Neural progenitor cell (in vitro differentiated cells): ENCODE data around the gene SLC13A4. TPM values are rescaled to one million over a fixed set of nuclear protein-coding genes. Genes with fewer than 3 reads are reported as not detected.

Source experiments
- DNase-seq: peaks from one replicate; pipeline ENCODE4 v3.0.0-alpha.2; 2016; ENCODE audit warnings: low spot score
- H2AFZ ChIP-seq: fragments of 200-600 bp; sonication (generic); replicated peaks from 2 replicates; pipeline ENCODE4 v1.6.1; 2016; ENCODE audit warnings: antibody characterized with exemption
- H3F3A ChIP-seq: fragments of 200-600 bp; sonication (generic); 2 replicates; pipeline ENCODE4 v1.6.1; 2016; ENCODE audit warnings: antibody characterized with exemption, low read depth
- H3K27ac ChIP-seq: fragments of 200-600 bp; sonication (generic); 2 replicates; pipeline ENCODE4 v1.5.1; 2016; ENCODE audit warnings: mild to moderate bottlenecking
- H3K27me3 ChIP-seq: fragments of 200-600 bp; sonication (generic); 2 replicates; pipeline ENCODE4 v1.6.1; 2016; ENCODE audit warnings: mild to moderate bottlenecking, moderate library complexity
- H3K36me3 ChIP-seq: fragments of 200-600 bp; sonication (generic); 2 replicates; pipeline ENCODE4 v1.5.1; 2016
- H3K4me1 ChIP-seq: fragments of 200-600 bp; sonication (generic); 2 replicates; pipeline ENCODE4 v1.6.1; 2016; ENCODE audit warnings: mixed run types
- H3K4me2 ChIP-seq: fragments of 200-600 bp; sonication (generic); 2 replicates; pipeline ENCODE4 v1.6.1; 2016
- H3K4me3 ChIP-seq: fragments of 200-600 bp; sonication (generic); 2 replicates; pipeline ENCODE4 v1.5.1; 2016
- H3K79me2 ChIP-seq: fragments of 200-600 bp; sonication (generic); 2 replicates; pipeline ENCODE4 v1.6.1; 2016; ENCODE audit warnings: low read depth
- H3K9ac ChIP-seq: fragments of 200-600 bp; sonication (generic); 2 replicates; pipeline ENCODE4 v1.6.1; 2016
- H3K9me3 ChIP-seq: fragments of 200-600 bp; sonication (generic); 2 replicates; pipeline ENCODE4 v1.5.1; 2016; ENCODE audit warnings: low read depth
- H4K20me1 ChIP-seq: fragments of 200-600 bp; sonication (generic); 2 replicates; pipeline ENCODE4 v1.6.1; 2016; ENCODE audit warnings: low read depth
- H3K27ac Mint-ChIP-seq: 3 replicates; pipeline ENCODE4 v1.8.0; 2021; ENCODE audit warnings: mixed read lengths
- H3K27me3 Mint-ChIP-seq: 2 replicates; pipeline ENCODE4 v1.8.0; 2022; ENCODE audit warnings: low read depth, mild to moderate bottlenecking, inconsistent platforms, moderate library complexity, mixed read lengths; ENCODE audit not compliant: insufficient read depth
- H3K36me3 Mint-ChIP-seq: 3 replicates; pipeline ENCODE4 v1.8.0; 2021; ENCODE audit warnings: mixed read lengths
- H3K4me1 Mint-ChIP-seq: 3 replicates; pipeline ENCODE4 v1.8.0; 2021; ENCODE audit warnings: mixed read lengths
- H3K4me3 Mint-ChIP-seq: 3 replicates; pipeline ENCODE4 v1.8.0; 2021; ENCODE audit warnings: mild to moderate bottlenecking, moderate library complexity, mixed read lengths
- H3K9me3 Mint-ChIP-seq: 3 replicates; pipeline ENCODE4 v1.8.0; 2020; ENCODE audit warnings: mixed read lengths
- EZH2 ChIP-seq: fragments of 200-600 bp; sonication (generic); IDR thresholded peaks from 2 replicates; pipeline ENCODE4 v1.6.1; 2017; ENCODE audit warnings: antibody characterized with exemption, mild to moderate bottlenecking, moderate library complexity
- EZH2phosphoT487 ChIP-seq: fragments of 200-600 bp; sonication (generic); IDR thresholded peaks from 2 replicates; pipeline ENCODE4 v1.6.1; 2017; ENCODE audit warnings: antibody characterized with exemption
- total RNA-seq: library from RNA; depleted of rRNA; stranded (reverse); fragments of >200 nt; gene quantifications from 2 replicates; pipeline ENCODE4 v1.2.3, GENCODE V29; 2015; ENCODE audit warnings: low replicate concordance
- TF ChIP-seq, protein P1 (sequence below): fragments of 200-600 bp; sonication (generic); IDR thresholded peaks from 2 replicates; pipeline ENCODE4 v1.5.1; 2017; ENCODE audit warnings: antibody characterized with exemption, mild to moderate bottlenecking

The SLC13A4 gene
- total RNA-seq, 1 donor from 2014 or later: 0.28 TPM

DNA sequence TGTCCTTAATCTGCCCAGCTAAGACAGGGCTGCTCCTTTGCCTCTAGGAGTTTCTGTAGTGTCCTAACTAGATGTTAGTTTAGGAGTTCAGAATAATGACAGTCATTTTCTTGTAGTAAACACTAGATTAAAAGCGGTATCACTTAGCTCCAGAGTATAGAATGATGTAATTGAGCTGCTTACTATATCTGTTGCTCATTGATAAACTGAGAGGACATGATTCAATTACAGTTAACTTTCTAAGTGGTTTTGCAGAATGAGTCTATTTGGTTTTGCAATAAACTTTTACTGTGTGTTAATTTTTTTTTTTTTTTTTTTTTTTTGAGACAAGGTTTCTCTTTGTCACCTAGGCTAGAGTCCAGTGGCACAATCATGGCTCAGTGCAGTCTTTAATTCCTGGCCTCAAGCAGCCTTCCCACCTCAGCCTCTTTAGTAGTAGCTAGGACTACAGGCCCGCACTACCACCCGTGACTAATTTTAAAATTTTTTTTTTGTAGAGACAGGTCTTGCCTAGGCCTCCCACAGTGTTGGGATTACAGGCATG lies 63.9 kb downstream of the SLC13A4 start:
- Histone ChIP-seq H3K27me3 (peaks cover 5% of the 10 kb centered on the region), H3K4me2 (no peak overlapping the region), H4K20me1 (peaks cover 37% of the 10 kb centered on the region), H3K27ac (no peak overlapping the region), H3F3A (peaks cover 28% of the 10 kb centered on the region), H3K9ac (no peak overlapping the region), H3K36me3 (no peaks in the 10 kb centered on the region), H3K9me3 (no peaks in the 10 kb centered on the region), H3K79me2 (peaks cover 66% of the 10 kb centered on the region), H3K4me1 (no peaks in the 10 kb centered on the region), H3K4me3 (no peak overlapping the region), H2AFZ (no peak overlapping the region)
- Mint-ChIP-seq H3K9me3 (peaks cover 6% of the 10 kb centered on the region), H3K27me3 (no peaks in the 10 kb centered on the region), H3K36me3 (peaks cover 15% of the 10 kb centered on the region), H3K4me3 (peak overlapping the region; percentile 99), H3K4me1 (peaks cover 24% of the 10 kb centered on the region), H3K27ac (no peak overlapping the region)
- TF ChIP-seq, protein P1, sequence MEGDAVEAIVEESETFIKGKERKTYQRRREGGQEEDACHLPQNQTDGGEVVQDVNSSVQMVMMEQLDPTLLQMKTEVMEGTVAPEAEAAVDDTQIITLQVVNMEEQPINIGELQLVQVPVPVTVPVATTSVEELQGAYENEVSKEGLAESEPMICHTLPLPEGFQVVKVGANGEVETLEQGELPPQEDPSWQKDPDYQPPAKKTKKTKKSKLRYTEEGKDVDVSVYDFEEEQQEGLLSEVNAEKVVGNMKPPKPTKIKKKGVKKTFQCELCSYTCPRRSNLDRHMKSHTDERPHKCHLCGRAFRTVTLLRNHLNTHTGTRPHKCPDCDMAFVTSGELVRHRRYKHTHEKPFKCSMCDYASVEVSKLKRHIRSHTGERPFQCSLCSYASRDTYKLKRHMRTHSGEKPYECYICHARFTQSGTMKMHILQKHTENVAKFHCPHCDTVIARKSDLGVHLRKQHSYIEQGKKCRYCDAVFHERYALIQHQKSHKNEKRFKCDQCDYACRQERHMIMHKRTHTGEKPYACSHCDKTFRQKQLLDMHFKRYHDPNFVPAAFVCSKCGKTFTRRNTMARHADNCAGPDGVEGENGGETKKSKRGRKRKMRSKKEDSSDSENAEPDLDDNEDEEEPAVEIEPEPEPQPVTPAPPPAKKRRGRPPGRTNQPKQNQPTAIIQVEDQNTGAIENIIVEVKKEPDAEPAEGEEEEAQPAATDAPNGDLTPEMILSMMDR: no peak
- TF ChIP-seq EZH2 (no peak), EZH2phosphoT487 (no peak)
- no peak for DNase-seq

DNA sequence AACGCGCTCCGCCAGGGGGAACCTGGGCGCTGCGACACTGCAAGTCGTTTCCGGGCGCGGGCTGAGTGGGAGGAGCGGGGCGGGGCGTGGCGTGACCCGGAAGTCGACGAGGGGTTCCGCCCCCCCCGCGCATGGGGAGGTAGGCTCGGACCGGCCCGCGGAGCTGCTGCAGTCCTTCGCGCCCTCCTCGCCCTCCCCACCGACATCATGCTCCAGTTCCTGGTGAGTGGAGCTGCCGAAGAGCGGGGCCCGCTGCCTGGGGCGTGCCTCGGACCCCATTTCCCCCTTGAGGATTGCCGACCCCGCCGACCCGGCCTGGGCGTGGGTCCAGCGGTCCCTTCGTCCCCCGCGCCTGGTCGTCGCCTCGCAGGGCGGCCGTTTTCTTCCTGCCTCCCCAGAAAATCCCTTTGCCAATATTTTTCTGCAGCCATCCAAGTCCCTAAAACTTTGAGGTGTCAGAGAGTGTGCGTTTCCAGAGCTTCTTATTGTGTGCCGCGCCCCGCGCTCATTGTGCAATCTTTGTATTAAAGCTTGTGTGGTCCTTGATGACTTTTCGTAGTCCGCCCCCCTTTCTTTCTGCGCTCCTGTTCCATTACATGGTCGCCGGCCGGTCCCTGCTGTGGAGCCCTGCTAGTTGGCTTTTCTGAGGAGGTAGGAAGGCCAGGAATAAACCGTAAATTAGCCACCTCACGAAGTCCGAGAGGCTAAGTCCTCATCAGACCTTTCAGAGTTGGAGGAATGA lies 65.4 kb downstream of the SLC13A4 start, which contains the start of gene STMP1:
Gene STMP1 (plus strand): TSS at position 142 of the 742 bp plus-strand sequence.
- Mint-ChIP-seq H3K27me3 (peaks cover 2% of the 10 kb centered on the region), H3K27ac (peak within 1 kb of the TSS; percentile 94), H3K36me3 (peaks cover 5% of the 10 kb centered on the region), H3K4me3 (peak within 1 kb of the TSS; percentile 99), H3K9me3 (no peaks in the 10 kb centered on the region), H3K4me1 (peaks cover 24% of the 10 kb centered on the region)
- peak within 1 kb of the TSS; percentile 74 for H2AFZ ChIP-seq
- H3K27me3 ChIP-seq: peaks cover 5% of the 10 kb centered on the region
- no peak for TF ChIP-seq EZH2phosphoT487
- TF ChIP-seq, protein P1: peak; percentile 70
- no peaks in the 10 kb centered on the region for H3K9me3 ChIP-seq
- H3K4me1 ChIP-seq: no peaks in the 10 kb centered on the region
- DNase-seq: peak; percentile 97
- H4K20me1 ChIP-seq: peaks cover 37% of the 10 kb centered on the region
- H3K36me3 ChIP-seq: no peaks in the 10 kb centered on the region
- H3K4me2 ChIP-seq: peak within 1 kb of the TSS; percentile 73
- H3K4me3 ChIP-seq: peak within 1 kb of the TSS; percentile 70
- H3K79me2 ChIP-seq: peaks cover 51% of the 10 kb centered on the region
- H3F3A ChIP-seq: peaks cover 28% of the 10 kb centered on the region
- peak within 1 kb of the TSS; percentile 47 for H3K9ac ChIP-seq
- H3K27ac ChIP-seq: peak within 1 kb of the TSS; percentile 3

DNA sequence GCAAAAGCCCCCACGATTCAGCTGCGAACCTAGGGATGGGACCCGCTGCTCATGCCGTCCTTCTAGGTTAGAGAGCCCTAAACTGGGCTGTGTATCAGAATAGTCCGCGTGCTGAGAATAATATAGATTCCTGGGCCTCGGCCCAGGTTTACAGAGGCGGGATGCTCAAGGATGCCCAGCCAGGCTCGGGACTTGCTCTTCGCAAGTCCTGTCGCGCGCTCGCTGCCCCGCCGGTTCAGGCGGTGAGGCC lies 65.9 kb downstream of the SLC13A4 start:
- H3K9me3 Mint-ChIP-seq: no peaks in the 10 kb centered on the region
- H3K79me2 ChIP-seq: peaks cover 46% of the 10 kb centered on the region
- H4K20me1 ChIP-seq: peaks cover 37% of the 10 kb centered on the region
- peak overlapping the region; percentile 74 for H2AFZ ChIP-seq
- no peaks in the 10 kb centered on the region for H3K36me3 ChIP-seq
- H3K9ac ChIP-seq: no peak overlapping the region
- peak overlapping the region; percentile 68 for H3K4me2 ChIP-seq
- H3K27me3 ChIP-seq: peaks cover 5% of the 10 kb centered on the region
- H3K27me3 Mint-ChIP-seq: peaks cover 2% of the 10 kb centered on the region
- H3K27ac ChIP-seq: no peak overlapping the region
- no peak overlapping the region for H3K27ac Mint-ChIP-seq
- TF ChIP-seq EZH2phosphoT487: no peak
- peak overlapping the region; percentile 70 for H3K4me3 ChIP-seq
- H3K36me3 Mint-ChIP-seq: peaks cover 5% of the 10 kb centered on the region
- H3K4me1 Mint-ChIP-seq: peaks cover 24% of the 10 kb centered on the region
- H3K4me3 Mint-ChIP-seq: peak overlapping the region; percentile 99
- peaks cover 28% of the 10 kb centered on the region for H3F3A ChIP-seq
- no peak for DNase-seq
- H3K4me1 ChIP-seq: no peaks in the 10 kb centered on the region
- no peaks in the 10 kb centered on the region for H3K9me3 ChIP-seq
